Stomach (tissue), 9 donors: Measurements from ENCODE around the gene MORC1. TPM values are rescaled to one million over a fixed set of nuclear protein-coding genes. Genes with fewer than 3 reads are reported as not detected.

Experiments used
- DNase-seq, 2 donors: peaks; one replicate each; pipeline versions ENCODE4 v3.0.0 to v3.0.0-alpha.2; 2013 to 2019
- H3K27ac ChIP-seq, 5 donors: fragments of 200-600 bp in 4 of 5; sonication (generic) in 4 of 5; one replicate each; pipeline ENCODE4 v1.5.1; 2013 to 2019; ENCODE audit warnings: mild to moderate bottlenecking in 1 of 5, moderate library complexity in 1 of 5
- H3K27me3 ChIP-seq, 3 donors: fragments of 200-600 bp; sonication (generic); one replicate each; pipeline ENCODE4 v1.5.1; 2017 to 2019; ENCODE audit warnings: mixed run types in 1 of 3
- H3K36me3 ChIP-seq, 4 donors: fragments of 200-600 bp; sonication (generic); 1 replicate in 3 of 4; 2 replicates in 1 of 4; pipeline ENCODE4 v1.5.1; 2016 to 2019
- H3K4me1 ChIP-seq, 4 donors: fragments of 200-600 bp; sonication (generic); one replicate each; pipeline ENCODE4 v1.5.1; 2016 to 2019
- H3K4me3 ChIP-seq, 4 donors: fragments of 200-600 bp; sonication (generic) in 3 of 4; one replicate each; pipeline ENCODE4 v1.5.1; 2016 to 2019; ENCODE audit warnings: mild to moderate bottlenecking in 1 of 4
- H3K9me3 ChIP-seq, 4 donors: fragments of 200-600 bp; sonication (generic); one replicate each; pipeline ENCODE4 v1.5.1; 2016 to 2019
- EP300 ChIP-seq: sonication (generic); formaldehyde crosslinking; IDR thresholded peaks from one replicate; pipeline ENCODE4 v1.6.1; 2017; ENCODE audit warnings: antibody characterized with exemption
- POLR2A ChIP-seq, 4 donors: fragments of 450-650 bp; IDR thresholded peaks; one replicate each; pipeline ENCODE4 v1.6.1; 2016; ENCODE audit warnings: antibody characterized with exemption in 4 of 4, control low read depth in 2 of 4, mild to moderate bottlenecking in 1 of 4, moderate library complexity in 1 of 4
- POLR2AphosphoS5 ChIP-seq, 3 donors: sonication (generic); formaldehyde crosslinking; IDR thresholded peaks; one replicate each; pipeline ENCODE4 v1.6.1; 2016; ENCODE audit warnings: antibody characterized with exemption in 3 of 3
- WGBS, 5 donors: extraction: QIAGEN DNeasy Blood & Tissue Kit in 3 of 5; methylation state at CpG; one replicate each; pipeline versions ENCODE4 v1.1.5 to v1.1.7; 2013 to 2018; 5-methylcytosine and 5-hydroxymethylcytosine counted together
- intact Hi-C: fragments of 100-400 bp; cut with DNase I; formaldehyde crosslinking; loops from one replicate; pipeline ENCODE4 v1.15.1; 2023; ENCODE audit warnings: low total_unique reads
- polyA plus RNA-seq, 3 donors: library from polyadenylated mRNA; stranded (reverse); fragments of 200-250 nt; gene quantifications; one replicate each; pipeline ENCODE4 v1.2.3, GENCODE V29; 2013
- total RNA-seq, 5 donors: library from RNA; depleted of rRNA; stranded (reverse); fragments of >200 nt; gene quantifications; one replicate each; pipeline versions ENCODE4 v1.1.0 to v1.2.3, GENCODE V29; 2014 to 2016
- TF ChIP-seq, protein P1 (sequence below), 7 experiments: fragments of 450-650 bp in 4 of 7; fragments of 200-600 bp in 3 of 7; sonication (generic) in 3 of 7; IDR thresholded peaks; one replicate each; pipeline ENCODE4 v1.5.1; 2016 to 2019; ENCODE audit warnings: antibody characterized with exemption in 7 of 7, control low read depth in 2 of 7, mild to moderate bottlenecking in 1 of 7
- donor health status: healthy with polysubstance abuse.
- donor health status: Bipolar disorder and iron deficiency.
- donor health status: healthy.

MORC1 gene
- total and polyA plus RNA-seq, 8 donors: not detected

DNA sequence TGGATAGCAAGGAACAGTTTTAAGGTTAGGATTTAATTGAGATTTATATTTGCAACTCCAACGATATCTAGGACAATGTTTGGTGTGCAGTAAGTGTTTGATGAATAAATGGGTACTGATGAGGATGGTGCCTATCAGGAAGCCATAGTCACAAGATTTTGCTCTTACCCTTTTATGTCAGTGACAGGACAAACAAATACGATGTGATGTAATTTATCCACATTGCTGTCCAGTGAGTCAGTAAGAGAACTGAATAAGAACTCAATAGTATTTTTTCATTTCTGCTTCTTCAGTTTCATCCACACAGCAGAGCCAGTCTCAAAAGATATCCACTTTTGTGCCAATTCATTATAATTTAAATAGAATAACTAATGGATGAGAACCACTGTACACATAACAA lies 37.0 kb upstream of the MORC1 start:
- peaks cover 0 to 6% (median 0%) of the 10 kb centered on the region in 4 donors for H3K9me3 ChIP-seq
- no peaks in the 10 kb centered on the region for H3K27me3 ChIP-seq
- no peak for DNase-seq
- H3K36me3 ChIP-seq: no peaks in the 10 kb centered on the region
- H3K4me3 ChIP-seq: no peak overlapping the region
- no peak for TF ChIP-seq POLR2A (IDR thresholded peaks at IDR 0.05)
- TF ChIP-seq, protein P1, sequence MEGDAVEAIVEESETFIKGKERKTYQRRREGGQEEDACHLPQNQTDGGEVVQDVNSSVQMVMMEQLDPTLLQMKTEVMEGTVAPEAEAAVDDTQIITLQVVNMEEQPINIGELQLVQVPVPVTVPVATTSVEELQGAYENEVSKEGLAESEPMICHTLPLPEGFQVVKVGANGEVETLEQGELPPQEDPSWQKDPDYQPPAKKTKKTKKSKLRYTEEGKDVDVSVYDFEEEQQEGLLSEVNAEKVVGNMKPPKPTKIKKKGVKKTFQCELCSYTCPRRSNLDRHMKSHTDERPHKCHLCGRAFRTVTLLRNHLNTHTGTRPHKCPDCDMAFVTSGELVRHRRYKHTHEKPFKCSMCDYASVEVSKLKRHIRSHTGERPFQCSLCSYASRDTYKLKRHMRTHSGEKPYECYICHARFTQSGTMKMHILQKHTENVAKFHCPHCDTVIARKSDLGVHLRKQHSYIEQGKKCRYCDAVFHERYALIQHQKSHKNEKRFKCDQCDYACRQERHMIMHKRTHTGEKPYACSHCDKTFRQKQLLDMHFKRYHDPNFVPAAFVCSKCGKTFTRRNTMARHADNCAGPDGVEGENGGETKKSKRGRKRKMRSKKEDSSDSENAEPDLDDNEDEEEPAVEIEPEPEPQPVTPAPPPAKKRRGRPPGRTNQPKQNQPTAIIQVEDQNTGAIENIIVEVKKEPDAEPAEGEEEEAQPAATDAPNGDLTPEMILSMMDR (IDR thresholded peaks at IDR 0.05): no peak
- TF ChIP-seq EP300: no peak
- no peak for TF ChIP-seq POLR2AphosphoS5 (IDR thresholded peaks at IDR 0.05)
- WGBS, 5 donors: 48 to 73% (median 69%) methylated on average over 2 of the region's 2 CpGs
- no peaks in the 10 kb centered on the region for H3K4me1 ChIP-seq
- intact Hi-C loops: no loop called here
- no peak overlapping the region for H3K27ac ChIP-seq

DNA sequence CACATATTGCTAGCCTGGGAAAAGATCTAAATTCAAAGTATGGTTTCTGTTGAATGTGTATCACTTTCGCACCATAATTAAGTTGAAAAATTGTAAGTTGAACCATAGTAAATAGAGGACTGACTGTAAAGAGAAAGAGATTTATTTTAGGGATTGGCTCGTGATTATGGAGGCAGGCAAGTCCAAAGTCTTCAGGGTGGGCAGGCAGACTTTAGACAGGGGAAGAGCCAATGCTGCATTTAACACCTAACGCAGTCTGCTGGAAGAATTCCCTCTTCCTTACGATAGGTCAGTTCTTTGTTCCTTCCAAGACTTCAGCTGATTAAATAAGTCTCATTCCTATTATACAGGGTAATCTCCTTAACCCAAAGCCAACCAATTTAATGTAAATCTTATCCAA lies 34.4 kb upstream of the MORC1 start:
- DNase-seq: no peak

DNA sequence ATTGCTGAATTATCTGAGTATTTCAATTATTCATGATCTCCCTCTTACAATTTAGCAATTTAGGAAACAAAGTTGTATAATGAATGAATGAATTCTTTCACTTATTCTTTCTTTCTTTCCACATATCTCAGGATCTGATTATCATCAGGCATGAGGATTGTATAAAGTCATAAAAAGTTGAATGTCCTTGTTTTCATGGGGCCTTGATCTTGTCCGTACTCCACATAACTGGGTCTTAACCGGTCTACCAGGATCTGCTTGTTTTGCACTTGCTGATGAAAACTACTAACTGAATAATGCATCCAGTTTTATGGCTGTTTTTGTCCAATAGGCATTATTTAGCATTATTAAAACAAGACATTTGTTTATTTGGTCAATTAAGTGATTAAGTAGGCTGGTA lies 31.1 kb upstream of the MORC1 start:
- H3K27me3 ChIP-seq: no peaks in the 10 kb centered on the region
- no peak overlapping the region for H3K27ac ChIP-seq
- intact Hi-C loops: no loop called here
- no peak for TF ChIP-seq POLR2AphosphoS5 (IDR thresholded peaks at IDR 0.05)
- TF ChIP-seq, protein P1 (IDR thresholded peaks at IDR 0.05): no peak
- no peak for TF ChIP-seq EP300
- TF ChIP-seq POLR2A (IDR thresholded peaks at IDR 0.05): no peak
- WGBS, 5 donors: 87 to 97% (median 95%) methylated on average over 2 of the region's 2 CpGs
- H3K9me3 ChIP-seq: peaks cover 0 to 5% (median 4%) of the 10 kb centered on the region in 4 donors
- no peak for DNase-seq
- no peaks in the 10 kb centered on the region for H3K4me1 ChIP-seq
- no peaks in the 10 kb centered on the region for H3K36me3 ChIP-seq
- no peak overlapping the region for H3K4me3 ChIP-seq

More for the DNA sequence above, 34.4 kb upstream of the MORC1 start:
- H3K9me3 ChIP-seq: no peaks in the 10 kb centered on the region
- H3K4me1 ChIP-seq: no peaks in the 10 kb centered on the region
- H3K36me3 ChIP-seq: no peaks in the 10 kb centered on the region
- TF ChIP-seq, protein P1 (IDR thresholded peaks at IDR 0.05): no peak
- TF ChIP-seq EP300 (no peak), POLR2AphosphoS5 (IDR thresholded peaks at IDR 0.05) (no peak), POLR2A (IDR thresholded peaks at IDR 0.05) (no peak)
- no peak overlapping the region for H3K4me3 ChIP-seq
- H3K27me3 ChIP-seq: no peaks in the 10 kb centered on the region
- no peak overlapping the region for H3K27ac ChIP-seq
- intact Hi-C loops: no loop called here
- WGBS, 5 donors: 45 to 78% (median 67%) methylated on average over 4 of the region's 4 CpGs

DNA sequence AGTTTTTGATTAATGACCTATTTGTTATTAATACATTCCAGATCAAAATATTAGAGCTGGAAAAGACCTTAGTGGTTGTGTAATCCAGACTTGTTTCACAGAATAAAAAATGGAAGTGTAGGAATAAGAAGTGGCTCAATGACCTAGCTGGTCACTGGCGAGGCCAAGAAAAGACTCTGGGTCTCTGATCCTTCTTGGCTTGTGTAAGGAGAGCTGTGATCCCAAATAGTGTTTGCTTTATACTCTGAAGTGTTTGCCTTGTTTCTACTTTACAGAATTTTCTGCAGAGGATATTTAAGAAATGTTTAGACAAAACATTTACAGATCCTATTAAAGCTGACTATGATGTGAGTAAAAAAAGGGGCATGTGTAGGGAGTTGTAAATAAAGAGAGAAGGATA lies 25.7 kb upstream of the MORC1 start:
- no peak overlapping the region for H3K4me3 ChIP-seq
- H3K9me3 ChIP-seq: peaks cover 0 to 5% (median 4%) of the 10 kb centered on the region in 4 donors
- DNase-seq: no peak
- H3K27ac ChIP-seq: no peak overlapping the region
- no peaks in the 10 kb centered on the region for H3K36me3 ChIP-seq
- H3K27me3 ChIP-seq: no peaks in the 10 kb centered on the region
- intact Hi-C loops: no loop called here
- WGBS, 5 donors: 69 to 91% (median 80%) methylated on average over 1 of the region's 1 CpG
- no peak for TF ChIP-seq POLR2A (IDR thresholded peaks at IDR 0.05)
- TF ChIP-seq, protein P1 (IDR thresholded peaks at IDR 0.05): no peak
- no peak for TF ChIP-seq POLR2AphosphoS5 (IDR thresholded peaks at IDR 0.05)
- TF ChIP-seq EP300: no peak
- no peaks in the 10 kb centered on the region for H3K4me1 ChIP-seq
